Ishikawa (cell line): Measurements from ENCODE around the gene PLXNA2.

Experiments
- CEBPB ChIP-seq: IDR thresholded peaks from 2 replicates; pipeline ENCODE4 v1.6.1; 2012
- CREB1 ChIP-seq: IDR thresholded peaks from 2 replicates; pipeline ENCODE4 v1.6.1; 2012; ENCODE audit warnings: low read depth
- EGR1 ChIP-seq: IDR thresholded peaks from 2 replicates; pipeline ENCODE4 v1.6.1; 2012
- EP300 ChIP-seq: IDR thresholded peaks from 2 replicates; pipeline ENCODE4 v1.6.1; 2012; ENCODE audit warnings: borderline replicate concordance
- FOXM1 ChIP-seq: IDR thresholded peaks from 2 replicates; pipeline ENCODE4 v1.6.1; 2012; ENCODE audit warnings: low read depth, borderline replicate concordance
- NFIC ChIP-seq: IDR thresholded peaks from 2 replicates; pipeline ENCODE4 v1.6.1; 2012
- RAD21 ChIP-seq: IDR thresholded peaks from 2 replicates; pipeline ENCODE4 v1.6.1; 2012; ENCODE audit warnings: low read depth
- TAF1 ChIP-seq: IDR thresholded peaks from 2 replicates; pipeline ENCODE4 v1.6.1; 2012; ENCODE audit warnings: low read depth, mild to moderate bottlenecking
- TCF12 ChIP-seq: IDR thresholded peaks from 2 replicates; pipeline ENCODE4 v1.6.1; 2012; ENCODE audit warnings: low read depth
- TEAD4 ChIP-seq: IDR thresholded peaks from 2 replicates; pipeline ENCODE4 v1.6.1; 2012
- YY1 ChIP-seq: IDR thresholded peaks from 2 replicates; pipeline ENCODE4 v1.6.1; 2012; ENCODE audit warnings: low read depth
- ZBTB7A ChIP-seq: IDR thresholded peaks from 2 replicates; pipeline ENCODE4 v1.6.1; 2012; ENCODE audit warnings: low read depth
- TF ChIP-seq, protein P1 (sequence below): IDR thresholded peaks from 2 replicates; pipeline ENCODE4 v1.6.1; 2012
- TF ChIP-seq, protein P2 (sequence below): IDR thresholded peaks from 2 replicates; pipeline ENCODE4 v1.6.1; 2012; ENCODE audit warnings: low read depth, mild to moderate bottlenecking
- TF ChIP-seq, protein P3 (sequence below): IDR thresholded peaks from 2 replicates; pipeline ENCODE4 v1.6.1; 2012

PLXNA2 gene

DNA sequence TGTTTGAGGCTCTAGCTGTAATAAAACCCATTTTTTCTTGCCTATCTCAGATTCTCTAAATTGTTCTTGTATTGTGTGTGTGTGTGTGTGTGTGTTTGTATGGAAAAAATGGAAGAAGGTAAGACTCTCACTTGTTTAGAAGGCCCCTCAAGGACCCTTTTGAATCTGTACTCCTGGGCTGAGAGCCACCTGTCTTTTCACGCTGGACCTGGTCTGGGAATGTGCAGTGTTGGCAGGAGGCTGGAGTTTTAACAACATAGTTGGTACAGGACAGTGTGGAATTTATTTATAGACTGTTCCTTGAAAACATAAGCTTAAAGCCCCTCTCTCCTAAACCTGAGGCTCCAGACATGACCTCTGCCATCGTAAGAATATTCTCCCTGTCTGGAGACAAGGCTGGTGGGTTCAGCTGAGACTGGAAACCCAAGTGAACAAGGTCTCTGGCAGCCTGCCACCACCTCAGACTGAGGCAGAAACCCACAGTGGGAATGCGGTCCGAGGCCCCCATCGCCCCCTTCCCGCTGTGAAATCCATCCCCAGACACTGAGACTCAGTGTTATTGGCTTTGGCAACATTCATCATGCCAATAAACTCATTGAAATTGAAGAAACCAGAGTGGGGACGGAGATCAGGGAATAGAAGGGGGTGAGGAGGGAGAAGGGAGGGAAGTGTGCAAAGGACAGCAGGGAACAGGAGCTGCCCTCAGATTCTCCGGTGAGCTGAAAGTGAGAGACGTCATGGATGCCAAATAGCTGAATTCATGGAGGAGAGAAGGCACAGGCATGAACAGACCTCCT, 24.6 kb upstream of the PLXNA2 start:
- TF ChIP-seq, protein P1, sequence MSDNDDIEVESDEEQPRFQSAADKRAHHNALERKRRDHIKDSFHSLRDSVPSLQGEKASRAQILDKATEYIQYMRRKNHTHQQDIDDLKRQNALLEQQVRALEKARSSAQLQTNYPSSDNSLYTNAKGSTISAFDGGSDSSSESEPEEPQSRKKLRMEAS: no peak
- TF ChIP-seq NFIC (no peak), TEAD4 (no peak)

DNA sequence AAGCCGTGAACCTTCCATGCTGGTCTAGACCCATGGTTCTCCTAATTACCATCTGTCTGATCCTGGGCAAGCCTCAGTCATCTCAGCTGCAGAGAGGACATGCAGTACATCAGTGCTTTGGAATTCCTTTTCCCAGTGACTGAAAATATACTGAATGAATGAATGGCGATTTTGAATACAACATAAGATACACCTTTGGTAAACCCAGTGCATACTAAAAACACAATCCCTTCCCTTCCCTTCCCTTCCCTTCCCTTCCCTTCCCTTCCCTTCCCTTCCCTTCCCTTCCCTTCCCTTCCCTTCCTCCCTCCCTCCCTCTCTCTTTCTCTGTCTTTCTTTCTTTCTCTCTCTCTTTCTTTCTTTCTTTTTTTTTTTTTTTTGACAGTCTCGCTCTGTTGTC, 21.3 kb upstream of the PLXNA2 start:
- TF ChIP-seq EP300 (no peak), RAD21 (no peak), CREB1 (no peak), FOXM1 (no peak)
- TF ChIP-seq, protein P2, sequence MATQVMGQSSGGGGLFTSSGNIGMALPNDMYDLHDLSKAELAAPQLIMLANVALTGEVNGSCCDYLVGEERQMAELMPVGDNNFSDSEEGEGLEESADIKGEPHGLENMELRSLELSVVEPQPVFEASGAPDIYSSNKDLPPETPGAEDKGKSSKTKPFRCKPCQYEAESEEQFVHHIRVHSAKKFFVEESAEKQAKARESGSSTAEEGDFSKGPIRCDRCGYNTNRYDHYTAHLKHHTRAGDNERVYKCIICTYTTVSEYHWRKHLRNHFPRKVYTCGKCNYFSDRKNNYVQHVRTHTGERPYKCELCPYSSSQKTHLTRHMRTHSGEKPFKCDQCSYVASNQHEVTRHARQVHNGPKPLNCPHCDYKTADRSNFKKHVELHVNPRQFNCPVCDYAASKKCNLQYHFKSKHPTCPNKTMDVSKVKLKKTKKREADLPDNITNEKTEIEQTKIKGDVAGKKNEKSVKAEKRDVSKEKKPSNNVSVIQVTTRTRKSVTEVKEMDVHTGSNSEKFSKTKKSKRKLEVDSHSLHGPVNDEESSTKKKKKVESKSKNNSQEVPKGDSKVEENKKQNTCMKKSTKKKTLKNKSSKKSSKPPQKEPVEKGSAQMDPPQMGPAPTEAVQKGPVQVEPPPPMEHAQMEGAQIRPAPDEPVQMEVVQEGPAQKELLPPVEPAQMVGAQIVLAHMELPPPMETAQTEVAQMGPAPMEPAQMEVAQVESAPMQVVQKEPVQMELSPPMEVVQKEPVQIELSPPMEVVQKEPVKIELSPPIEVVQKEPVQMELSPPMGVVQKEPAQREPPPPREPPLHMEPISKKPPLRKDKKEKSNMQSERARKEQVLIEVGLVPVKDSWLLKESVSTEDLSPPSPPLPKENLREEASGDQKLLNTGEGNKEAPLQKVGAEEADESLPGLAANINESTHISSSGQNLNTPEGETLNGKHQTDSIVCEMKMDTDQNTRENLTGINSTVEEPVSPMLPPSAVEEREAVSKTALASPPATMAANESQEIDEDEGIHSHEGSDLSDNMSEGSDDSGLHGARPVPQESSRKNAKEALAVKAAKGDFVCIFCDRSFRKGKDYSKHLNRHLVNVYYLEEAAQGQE: no peak
- TF ChIP-seq, protein P3, sequence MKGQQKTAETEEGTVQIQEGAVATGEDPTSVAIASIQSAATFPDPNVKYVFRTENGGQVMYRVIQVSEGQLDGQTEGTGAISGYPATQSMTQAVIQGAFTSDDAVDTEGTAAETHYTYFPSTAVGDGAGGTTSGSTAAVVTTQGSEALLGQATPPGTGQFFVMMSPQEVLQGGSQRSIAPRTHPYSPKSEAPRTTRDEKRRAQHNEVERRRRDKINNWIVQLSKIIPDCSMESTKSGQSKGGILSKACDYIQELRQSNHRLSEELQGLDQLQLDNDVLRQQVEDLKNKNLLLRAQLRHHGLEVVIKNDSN: no peak

DNA sequence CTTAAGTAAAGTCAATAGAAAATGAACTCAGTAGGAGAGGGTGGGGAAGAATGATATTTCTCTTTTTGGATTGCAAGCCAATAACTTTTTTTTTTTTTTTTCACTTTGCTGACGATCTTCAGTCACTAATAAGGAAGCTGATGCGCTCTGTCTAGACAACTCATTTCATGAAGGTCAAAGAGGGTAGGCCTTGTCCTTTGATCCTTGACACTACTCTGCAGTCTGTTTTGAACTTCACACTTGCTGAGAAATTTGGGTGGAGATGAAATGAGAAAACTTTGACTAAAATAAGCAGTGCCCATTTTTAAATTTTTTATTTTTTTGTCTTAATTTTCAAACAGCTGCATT, 20.9 kb upstream of the PLXNA2 start:
- no peak for TF ChIP-seq CREB1
- TF ChIP-seq CEBPB: no peak
- TF ChIP-seq ZBTB7A: no peak
- TF ChIP-seq, protein P1: no peak
- TF ChIP-seq EGR1: no peak
- no peak for TF ChIP-seq EP300
- no peak for TF ChIP-seq FOXM1
- TF ChIP-seq NFIC: no peak
- TF ChIP-seq, protein P3: no peak
- TF ChIP-seq TEAD4: no peak
- TF ChIP-seq RAD21: no peak
- TF ChIP-seq, protein P2: no peak

DNA sequence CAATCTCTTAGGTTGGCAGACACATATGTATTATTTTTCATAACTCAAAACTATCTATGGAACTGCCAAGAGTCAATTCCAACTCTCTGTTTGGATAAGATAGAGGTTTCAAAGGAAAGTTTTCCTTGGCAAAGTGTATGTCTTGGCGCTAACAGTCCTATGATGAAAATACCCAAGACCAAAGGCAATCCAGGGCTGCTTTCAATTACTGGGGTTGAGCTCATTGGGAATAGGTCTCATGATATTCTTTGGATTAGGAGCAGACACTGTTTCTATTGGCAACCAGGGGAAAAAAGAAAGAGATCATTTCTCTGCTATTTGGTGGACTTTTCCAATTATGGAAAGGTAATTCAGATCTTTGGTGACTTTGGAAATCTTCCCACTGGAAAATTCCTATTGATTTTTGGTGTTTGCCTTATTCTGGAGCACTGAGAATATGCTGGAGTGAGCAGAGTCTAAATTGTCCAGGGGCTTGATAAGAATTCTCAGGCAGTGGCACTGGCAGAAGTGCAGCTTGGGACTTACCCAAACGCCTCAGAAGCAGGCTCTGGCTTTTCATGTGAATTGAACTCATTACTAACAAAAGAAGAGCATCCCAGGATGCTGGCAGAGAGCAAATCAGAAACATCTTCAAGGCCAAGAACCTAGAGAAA, 20.4 kb upstream of the PLXNA2 start:
- TF ChIP-seq, protein P1: no peak
- TF ChIP-seq EGR1: no peak
- TF ChIP-seq YY1: no peak
- TF ChIP-seq, protein P3: no peak
- TF ChIP-seq EP300: no peak
- TF ChIP-seq NFIC: no peak
- TF ChIP-seq TEAD4: no peak
- no peak for TF ChIP-seq ZBTB7A
- no peak for TF ChIP-seq FOXM1
- TF ChIP-seq TAF1: no peak
- no peak for TF ChIP-seq CREB1
- no peak for TF ChIP-seq CEBPB
- TF ChIP-seq, protein P2: no peak
- no peak for TF ChIP-seq TCF12
- no peak for TF ChIP-seq RAD21
